ENCODE measurements around the gene TPX2.

The TPX2 gene

GRCh38 chr20:31809661-31810060, 70.6 kb downstream of the TPX2 start:
- in situ Hi-C loops (cut with HindIII; ENCODE audit: low sequenced_read_pairs) = loop anchor here (5.0 to 10.0 kb wide), 2 partner anchors 113 to 405 kb away; no protein-coding TSS in a partner anchor

- in situ Hi-C loops (cut with HindIII; ENCODE audit: low sequenced_read_pairs) = loop anchor here (5.0 to 10.0 kb wide), 2 partner anchors 111 to 404 kb away; no protein-coding TSS in a partner anchor
Observed at GRCh38 chr20:31811198-31811597, 72.1 kb downstream of the TPX2 start.

GRCh38 chr20:31811796-31812728, 73.0 kb downstream of the TPX2 start:
- in situ Hi-C loops (cut with HindIII; ENCODE audit: low sequenced_read_pairs) = loop anchor here (5.0 to 10.0 kb wide), 2 partner anchors 110 to 403 kb away; no protein-coding TSS in a partner anchor

DNA sequence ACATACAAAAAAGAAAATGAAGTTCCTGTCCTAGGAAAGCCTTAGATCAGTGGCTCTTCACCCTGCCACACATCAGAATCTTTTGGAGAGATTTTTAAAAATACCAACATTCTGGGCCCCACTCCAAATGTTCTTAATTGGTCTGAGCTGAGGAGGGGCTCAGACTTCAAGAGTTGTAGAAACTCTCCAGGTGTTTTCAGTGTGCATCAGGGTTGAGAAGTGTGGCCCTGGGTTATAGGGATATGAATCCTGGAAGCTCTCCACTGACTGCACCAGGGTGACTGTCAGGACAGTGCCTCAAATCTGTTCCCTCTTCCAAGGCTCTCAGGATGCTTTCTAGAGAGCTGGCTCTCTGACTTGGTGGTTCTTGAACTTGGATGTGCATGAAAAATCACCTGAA, 74.5 kb downstream of the TPX2 start:
- in situ Hi-C loops (cut with HindIII; ENCODE audit: low sequenced_read_pairs) = loop anchor here (5.0 to 10.0 kb wide), 2 partner anchors 109 to 401 kb away; no protein-coding TSS in a partner anchor

DNA sequence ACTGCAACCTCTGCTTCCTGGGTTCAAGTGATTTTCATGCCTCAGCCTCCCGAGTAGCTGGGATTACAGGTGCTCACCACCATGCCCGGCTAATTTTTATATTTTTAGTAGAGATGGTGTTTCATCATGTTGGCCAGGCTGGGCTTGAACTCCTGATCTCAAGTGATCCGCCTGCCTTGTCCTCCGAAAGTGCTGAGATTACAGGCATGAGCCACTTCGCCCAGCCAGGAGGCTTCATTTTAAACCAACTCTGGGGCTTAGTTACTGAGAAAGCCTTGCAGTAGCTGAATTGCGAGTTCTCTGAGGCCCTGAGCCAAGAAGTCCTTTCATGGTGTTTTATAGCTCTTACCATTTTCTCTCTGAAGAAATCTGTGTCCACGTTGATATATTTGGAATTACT, 75.1 kb downstream of the TPX2 start:
- in situ Hi-C loops (cut with HindIII; ENCODE audit: low sequenced_read_pairs) = loop anchor here (5.0 to 10.0 kb wide), 2 partner anchors 108 to 401 kb away; no protein-coding TSS in a partner anchor

- in situ Hi-C loops (cut with HindIII; ENCODE audit: low sequenced_read_pairs) = loop anchor here (5.0 to 10.0 kb wide), 2 partner anchors 127 to 399 kb away; no protein-coding TSS in a partner anchor
Observed at GRCh38 chr20:31815408-31816188, 76.5 kb downstream of the TPX2 start.

GRCh38 chr20:31816221-31816620, 77.1 kb downstream of the TPX2 start:
- in situ Hi-C loops (cut with HindIII; ENCODE audit: low sequenced_read_pairs) = loop anchor here (5.0 to 10.0 kb wide), 2 partner anchors 126 to 399 kb away; no protein-coding TSS in a partner anchor

- in situ Hi-C loops (cut with HindIII; ENCODE audit: low sequenced_read_pairs) = loop anchor here (5.0 to 10.0 kb wide), 2 partner anchors 125 to 397 kb away; no protein-coding TSS in a partner anchor
Observed at GRCh38 chr20:31817461-31817860, 78.4 kb downstream of the TPX2 start.

DNA sequence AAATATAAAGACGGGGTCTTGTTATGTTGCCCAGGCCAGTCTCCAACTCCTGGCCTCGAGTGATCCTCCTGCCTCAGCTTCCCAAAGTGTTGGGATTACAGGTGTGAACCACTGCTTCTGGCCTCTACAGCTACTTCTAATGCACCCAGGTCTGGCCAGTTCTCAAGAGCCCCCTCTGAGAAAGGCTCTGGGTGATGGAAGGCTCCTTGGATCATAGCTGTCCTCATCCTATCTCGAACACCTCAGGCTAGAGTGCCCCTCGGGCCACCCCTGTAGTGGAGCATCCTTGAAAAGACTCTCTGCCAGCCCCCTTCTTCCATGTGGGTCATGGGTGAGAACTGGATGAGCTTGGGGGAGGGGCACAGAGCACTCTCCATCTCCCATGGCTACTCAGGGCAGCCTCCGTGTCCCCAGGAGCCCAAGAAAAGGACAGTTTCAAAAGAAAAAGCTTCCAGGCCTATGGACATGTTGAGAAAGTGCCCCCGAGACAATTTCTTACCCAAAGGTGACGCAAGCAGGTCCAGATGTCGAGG, 79.4 kb downstream of the TPX2 start:
- in situ Hi-C loops (cut with HindIII; ENCODE audit: low sequenced_read_pairs) = loop anchor here (5.0 to 10.0 kb wide), 2 partner anchors 124 to 396 kb away; no protein-coding TSS in a partner anchor

- in situ Hi-C loops (cut with HindIII; ENCODE audit: low sequenced_read_pairs) = loop anchor here (5.0 to 10.0 kb wide), 2 partner anchors 123 to 396 kb away; no protein-coding TSS in a partner anchor
Observed at GRCh38 chr20:31819083-31819784, 80.1 kb downstream of the TPX2 start, which contains the start of gene MYLK2. TSS of gene MYLK2 (plus strand) at chr20:31819356. CDS start at chr20:31819581, 225 bp downstream.

- in situ Hi-C loops (cut with HindIII; ENCODE audit: low sequenced_read_pairs) = no loop called here
Observed at GRCh38 chr20:31820228-31820627, 81.1 kb downstream of the TPX2 start.

GRCh38 chr20:31821427-31821826, 82.3 kb downstream of the TPX2 start:
- in situ Hi-C loops (cut with HindIII; ENCODE audit: low sequenced_read_pairs) = no loop called here

- in situ Hi-C loops (cut with HindIII; ENCODE audit: low sequenced_read_pairs) = no loop called here
Observed at GRCh38 chr20:31822421-31823330, 83.6 kb downstream of the TPX2 start.

DNA sequence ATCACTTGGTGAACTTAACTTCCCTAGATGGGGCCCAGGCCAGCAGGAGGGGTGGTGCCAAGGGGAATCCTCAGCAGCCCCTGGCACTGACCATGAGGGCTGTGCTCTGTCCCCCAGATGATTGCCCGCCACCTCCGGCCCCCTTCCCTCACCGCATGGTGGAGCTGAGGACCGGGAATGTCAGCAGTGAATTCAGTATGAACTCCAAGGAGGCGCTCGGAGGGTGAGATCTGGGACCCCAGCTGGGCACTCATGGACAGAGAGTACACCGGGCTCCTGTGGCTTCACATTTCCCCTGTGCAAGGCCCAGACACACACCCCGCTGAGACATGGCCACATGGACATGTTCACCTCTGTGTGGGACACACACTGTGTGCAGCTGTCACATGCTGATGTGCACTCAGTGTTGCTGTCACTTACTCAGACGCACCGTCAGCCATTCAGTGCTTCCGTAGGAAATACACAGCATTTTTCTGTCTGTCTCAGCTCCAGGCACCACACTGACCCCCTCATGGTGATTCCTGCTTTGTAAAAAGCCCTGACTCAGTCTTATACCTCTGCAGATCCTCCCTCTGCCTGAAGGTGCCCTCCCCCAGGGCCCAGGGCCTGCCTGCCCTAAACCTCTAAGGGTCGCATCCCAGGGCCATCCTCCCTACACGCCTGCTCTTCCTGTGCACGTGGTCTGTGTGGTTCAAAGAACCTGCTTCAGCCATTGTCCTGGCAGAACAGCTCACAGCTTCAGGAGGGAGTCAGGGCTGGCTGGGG, 84.5 kb downstream of the TPX2 start:
- in situ Hi-C loops (cut with HindIII; ENCODE audit: low sequenced_read_pairs) = no loop called here

DNA sequence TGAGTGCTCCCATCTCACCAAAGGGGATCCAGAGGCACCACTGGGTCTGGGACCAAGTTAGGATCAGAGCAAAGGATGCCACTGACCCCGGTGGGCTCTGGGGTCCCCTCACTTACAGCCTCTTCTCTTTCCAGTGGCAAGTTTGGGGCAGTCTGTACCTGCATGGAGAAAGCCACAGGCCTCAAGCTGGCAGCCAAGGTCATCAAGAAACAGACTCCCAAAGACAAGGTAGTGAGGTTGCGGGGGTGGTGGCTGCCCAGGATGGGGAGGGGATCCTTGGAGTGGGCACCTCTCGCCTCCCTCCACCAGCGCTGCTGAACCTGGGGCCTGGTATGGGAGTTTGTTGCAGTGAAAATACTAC, 85.0 kb downstream of the TPX2 start:
- in situ Hi-C loops (cut with HindIII; ENCODE audit: low sequenced_read_pairs) = no loop called here

GRCh38 chr20:31824554-31825313, 85.6 kb downstream of the TPX2 start:
- in situ Hi-C loops (cut with HindIII; ENCODE audit: low sequenced_read_pairs) = no loop called here

DNA sequence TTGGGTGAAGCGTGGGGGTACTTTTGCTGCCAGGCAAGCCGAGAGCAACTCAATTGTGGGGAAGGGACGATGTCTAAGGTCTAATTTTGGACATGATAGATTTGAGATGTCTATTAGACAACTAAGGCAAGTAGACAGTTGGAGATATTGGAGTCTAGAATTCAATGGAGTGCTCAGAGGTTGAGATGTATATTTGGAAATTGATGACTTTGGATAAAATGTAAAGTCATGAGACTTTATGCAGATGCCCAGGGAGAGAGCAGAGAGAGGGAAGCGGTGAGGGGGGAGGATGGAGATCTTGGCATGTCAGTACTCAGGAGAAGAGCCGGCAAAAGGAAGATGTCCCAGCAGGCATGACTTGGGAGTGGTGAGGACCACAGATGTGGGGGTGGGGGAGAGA, 87.0 kb downstream of the TPX2 start:
- in situ Hi-C loops (cut with HindIII; ENCODE audit: low sequenced_read_pairs) = no loop called here

GRCh38 chr20:31827059-31827458, 88.0 kb downstream of the TPX2 start:
- in situ Hi-C loops (cut with HindIII; ENCODE audit: low sequenced_read_pairs) = no loop called here

All from endothelial cell of hepatic sinusoid (primary cell).